ENCODE data around the gene ZSWIM8.

ZSWIM8 gene

DNA sequence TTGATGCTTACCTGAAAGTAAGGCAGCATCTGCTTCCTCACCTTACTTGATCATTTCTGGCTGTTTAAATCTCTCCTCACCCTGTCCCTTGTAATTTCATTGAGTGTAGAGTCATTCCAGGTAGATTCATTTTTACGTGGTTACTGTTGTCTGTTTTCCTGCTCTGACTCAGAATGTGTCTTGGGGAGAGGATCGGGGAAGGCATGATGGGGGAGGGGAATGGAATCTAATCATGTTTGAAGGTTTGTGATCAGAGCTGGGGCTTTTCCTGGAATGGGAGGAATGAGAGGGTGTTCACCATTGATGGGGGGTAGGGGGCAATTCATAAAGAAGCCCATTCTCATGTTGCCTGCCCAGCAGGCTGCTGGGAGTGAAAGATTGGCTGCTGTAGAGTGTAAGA, 22.5 kb upstream of the ZSWIM8 start:
- in situ Hi-C loops (cut with HindIII; ENCODE audit: low pct_unique_long_range_greater_than_20kb, low sequenced_read_pairs), result no loop called here
- no peak for TF ChIP-seq JUND (IDR thresholded peaks at IDR 0.05; ENCODE audit: low read depth)
- no peak for DNase-seq (ENCODE audit: low read depth in 1 of 2, low spot score in 1 of 2)

GRCh38 chr10:73763343-73763742, 22.1 kb upstream of the ZSWIM8 start:
- TF ChIP-seq JUND (IDR thresholded peaks at IDR 0.05; ENCODE audit: low read depth), result no peak
- in situ Hi-C loops (cut with HindIII; ENCODE audit: low pct_unique_long_range_greater_than_20kb, low sequenced_read_pairs), result no loop called here
- no peak for DNase-seq (ENCODE audit: low read depth in 1 of 2, low spot score in 1 of 2)

GRCh38 chr10:73765066-73765465, 20.3 kb upstream of the ZSWIM8 start:
- TF ChIP-seq JUND (IDR thresholded peaks at IDR 0.05; ENCODE audit: low read depth), result no peak
- in situ Hi-C loops (cut with HindIII; ENCODE audit: low pct_unique_long_range_greater_than_20kb, low sequenced_read_pairs), result no loop called here
- DNase-seq (ENCODE audit: low read depth in 1 of 2, low spot score in 1 of 2), result no peak

DNA sequence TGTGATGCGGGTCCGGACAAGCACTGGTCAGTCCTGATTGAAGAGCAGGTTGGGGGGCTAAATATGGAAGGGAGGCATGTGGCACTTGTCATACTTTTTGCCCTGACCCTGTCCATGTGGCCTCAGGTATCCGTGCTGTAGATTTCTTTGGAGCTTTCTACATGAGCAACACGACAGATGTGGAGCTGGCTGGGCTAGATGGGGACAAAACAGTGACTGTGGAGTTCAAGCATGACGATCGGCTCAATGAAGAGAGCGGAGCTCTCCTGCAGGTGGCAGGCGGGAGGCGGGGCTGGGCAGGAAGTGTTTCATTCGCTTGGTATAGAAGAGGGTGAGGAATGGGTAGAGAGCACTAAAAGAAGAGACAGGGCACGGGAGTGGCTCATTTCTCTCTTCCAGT, 16.5 kb upstream of the ZSWIM8 start:
- TF ChIP-seq JUND (IDR thresholded peaks at IDR 0.05; ENCODE audit: low read depth), result no peak
- DNase-seq (ENCODE audit: low read depth in 1 of 2, low spot score in 1 of 2), result no peak
- in situ Hi-C loops (cut with HindIII; ENCODE audit: low pct_unique_long_range_greater_than_20kb, low sequenced_read_pairs), result no loop called here

DNA sequence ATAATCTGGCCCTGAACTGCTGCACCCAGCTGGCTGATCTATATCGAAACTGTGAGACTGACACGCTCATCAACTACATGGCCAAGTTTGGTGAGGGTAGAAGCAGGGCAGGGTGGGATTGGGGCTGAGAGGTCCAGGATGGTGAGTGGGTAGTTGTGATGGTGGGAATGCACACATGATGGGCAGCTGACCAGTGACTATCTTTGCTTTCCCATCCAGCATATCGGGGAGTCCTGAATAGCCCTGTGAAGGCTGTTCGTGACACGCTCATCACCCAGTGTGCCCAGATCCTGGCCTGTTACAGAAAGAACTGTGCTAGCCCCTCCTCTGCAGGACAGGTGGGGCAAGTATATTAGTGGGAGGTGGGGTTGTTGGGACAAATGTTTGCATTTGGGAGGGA, 16.0 kb upstream of the ZSWIM8 start:
- TF ChIP-seq JUND (IDR thresholded peaks at IDR 0.05; ENCODE audit: low read depth), result no peak
- in situ Hi-C loops (cut with HindIII; ENCODE audit: low pct_unique_long_range_greater_than_20kb, low sequenced_read_pairs), result no loop called here
- no peak for DNase-seq (ENCODE audit: low read depth in 1 of 2, low spot score in 1 of 2)

DNA sequence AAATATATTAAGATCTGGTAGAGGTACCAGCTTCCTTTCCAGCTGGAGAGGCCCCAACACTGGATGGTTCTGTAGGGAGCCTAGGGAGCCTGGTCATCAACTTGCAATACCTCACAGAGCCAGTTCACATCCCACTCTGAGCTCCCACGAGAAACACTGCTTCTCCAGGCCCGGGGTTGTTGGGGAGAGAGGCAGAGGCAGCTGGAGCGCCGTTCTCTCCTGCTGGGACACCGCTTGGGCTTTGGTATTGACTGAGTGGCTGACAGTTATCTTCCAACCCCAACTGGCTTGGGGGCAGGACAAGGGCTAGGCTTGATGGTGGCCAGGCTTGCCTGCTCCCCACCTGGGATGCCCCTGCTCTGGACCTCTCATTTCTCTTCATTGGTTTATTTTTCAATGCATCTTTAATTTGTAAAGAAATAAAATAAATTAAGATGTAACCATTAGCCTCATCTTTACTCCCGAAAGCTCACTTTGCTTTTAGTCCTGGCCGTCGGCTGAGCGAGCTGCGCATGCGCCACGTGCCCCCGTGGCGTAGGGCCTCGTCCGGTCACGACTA, 13.6 kb upstream of the ZSWIM8 start:
- no peak for TF ChIP-seq JUND (IDR thresholded peaks at IDR 0.05; ENCODE audit: low read depth)
- DNase-seq (ENCODE audit: low read depth in 1 of 2, low spot score in 1 of 2), result no peak
- in situ Hi-C loops (cut with HindIII; ENCODE audit: low pct_unique_long_range_greater_than_20kb, low sequenced_read_pairs), result no loop called here

DNA sequence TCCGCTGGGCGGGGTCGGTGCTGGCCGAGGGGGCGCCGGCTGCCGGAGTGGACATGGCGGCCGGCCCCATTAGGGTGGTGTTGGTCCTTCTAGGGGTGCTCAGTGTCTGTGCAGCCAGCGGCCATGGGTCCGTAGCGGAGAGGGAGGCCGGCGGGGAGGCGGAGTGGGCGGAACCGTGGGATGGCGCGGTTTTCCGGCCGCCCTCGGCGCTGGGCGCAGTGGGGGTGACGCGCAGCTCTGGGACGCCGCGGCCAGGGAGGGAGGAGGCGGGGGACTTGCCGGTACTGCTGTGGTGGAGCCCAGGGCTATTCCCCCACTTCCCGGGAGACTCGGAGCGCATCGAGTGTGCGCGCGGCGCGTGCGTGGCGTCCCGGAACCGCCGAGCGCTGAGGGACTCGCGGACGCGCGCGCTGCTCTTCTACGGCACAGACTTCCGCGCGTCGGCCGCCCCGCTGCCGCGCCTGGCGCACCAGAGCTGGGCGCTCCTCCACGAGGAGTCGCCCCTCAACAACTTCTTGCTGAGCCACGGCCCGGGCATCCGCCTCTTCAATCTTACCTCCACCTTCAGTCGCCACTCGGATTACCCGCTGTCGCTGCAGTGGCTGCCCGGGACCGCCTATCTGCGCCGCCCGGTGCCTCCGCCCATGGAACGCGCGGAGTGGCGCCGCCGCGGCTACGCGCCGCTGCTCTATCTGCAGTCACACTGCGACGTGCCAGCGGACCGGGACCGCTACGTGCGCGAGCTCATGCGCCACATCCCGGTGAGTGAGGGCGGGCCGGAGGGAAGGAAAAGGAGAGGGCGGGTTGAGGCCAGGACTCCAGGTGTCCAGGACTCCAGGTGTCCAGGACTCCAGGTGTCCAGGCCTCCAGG, 12.9 kb upstream of the ZSWIM8 start:
- DNase-seq (ENCODE audit: low read depth in 1 of 2, low spot score in 1 of 2), result peak; percentile 72 to 91
- TF ChIP-seq JUND (IDR thresholded peaks at IDR 0.05; ENCODE audit: low read depth), result no peak
- in situ Hi-C loops (cut with HindIII; ENCODE audit: low pct_unique_long_range_greater_than_20kb, low sequenced_read_pairs), result no loop called here

DNA sequence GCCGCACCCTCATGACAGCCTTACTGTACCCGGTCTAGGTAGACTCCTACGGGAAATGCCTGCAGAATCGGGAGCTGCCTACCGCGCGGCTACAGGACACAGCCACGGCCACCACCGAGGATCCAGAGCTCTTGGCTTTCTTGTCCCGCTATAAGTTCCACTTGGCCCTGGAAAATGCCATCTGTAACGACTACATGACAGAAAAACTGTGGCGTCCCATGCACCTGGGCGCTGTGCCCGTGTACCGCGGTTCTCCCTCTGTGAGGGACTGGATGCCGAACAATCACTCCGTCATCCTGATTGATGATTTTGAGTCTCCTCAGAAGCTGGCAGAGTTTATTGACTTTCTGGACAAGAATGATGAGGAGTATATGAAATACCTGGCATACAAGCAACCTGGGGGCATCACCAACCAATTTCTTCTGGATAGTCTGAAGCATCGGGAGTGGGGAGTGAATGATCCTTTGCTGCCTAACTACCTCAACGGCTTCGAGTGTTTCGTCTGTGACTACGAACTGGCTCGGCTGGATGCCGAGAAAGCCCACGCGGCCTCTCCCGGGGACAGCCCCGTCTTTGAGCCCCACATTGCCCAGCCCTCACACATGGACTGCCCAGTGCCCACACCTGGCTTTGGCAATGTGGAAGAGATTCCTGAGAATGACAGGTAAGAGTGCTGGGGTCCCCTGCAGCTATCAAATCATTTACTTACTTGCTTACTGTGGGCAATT, 12.1 kb upstream of the ZSWIM8 start:
- in situ Hi-C loops (cut with HindIII; ENCODE audit: low pct_unique_long_range_greater_than_20kb, low sequenced_read_pairs), result no loop called here
- no peak for TF ChIP-seq JUND (IDR thresholded peaks at IDR 0.05; ENCODE audit: low read depth)
- DNase-seq (ENCODE audit: low read depth in 1 of 2, low spot score in 1 of 2), result no peak

DNA sequence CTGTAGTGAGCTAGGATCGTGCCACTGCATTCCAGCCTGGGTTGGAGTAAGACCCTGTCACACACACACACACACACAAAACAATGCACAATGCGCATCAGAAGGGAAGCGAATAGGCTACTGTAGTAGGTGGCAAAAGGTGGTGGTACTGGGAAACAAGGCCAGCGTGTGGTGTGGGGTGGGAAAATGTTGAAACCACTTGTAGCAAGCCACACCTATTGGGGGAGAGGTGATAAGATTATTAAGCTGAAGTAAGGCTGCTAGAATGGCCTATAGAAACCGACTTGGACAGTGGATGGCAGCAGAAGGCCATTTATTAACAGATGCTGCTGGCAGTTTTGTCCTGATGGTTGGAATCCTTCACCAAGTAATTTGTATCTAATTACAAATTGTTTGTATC, 10.8 kb upstream of the ZSWIM8 start:
- TF ChIP-seq JUND (IDR thresholded peaks at IDR 0.05; ENCODE audit: low read depth), result no peak

GRCh38 chr10:73779018-73779417, 6.4 kb upstream of the ZSWIM8 start:
- no peak for DNase-seq (ENCODE audit: low read depth in 1 of 2, low spot score in 1 of 2)
- in situ Hi-C loops (cut with HindIII; ENCODE audit: low pct_unique_long_range_greater_than_20kb, low sequenced_read_pairs), result no loop called here
- TF ChIP-seq JUND (IDR thresholded peaks at IDR 0.05; ENCODE audit: low read depth), result no peak

More for the DNA sequence above, 10.8 kb upstream of the ZSWIM8 start:
- DNase-seq (ENCODE audit: low read depth in 1 of 2, low spot score in 1 of 2), result peak in 1 of 2 experiments; percentile 30
- in situ Hi-C loops (cut with HindIII; ENCODE audit: low pct_unique_long_range_greater_than_20kb, low sequenced_read_pairs), result no loop called here

GRCh38 chr10:73779539-73780197, 5.7 kb upstream of the ZSWIM8 start:
- no peak for DNase-seq (ENCODE audit: low read depth in 1 of 2, low spot score in 1 of 2)
- in situ Hi-C loops (cut with HindIII; ENCODE audit: low pct_unique_long_range_greater_than_20kb, low sequenced_read_pairs), result no loop called here
- no peak for TF ChIP-seq JUND (IDR thresholded peaks at IDR 0.05; ENCODE audit: low read depth)

GRCh38 chr10:73780301-73780700, 5.1 kb upstream of the ZSWIM8 start:
- no peak for DNase-seq (ENCODE audit: low read depth in 1 of 2, low spot score in 1 of 2)
- TF ChIP-seq JUND (IDR thresholded peaks at IDR 0.05; ENCODE audit: low read depth), result no peak
- in situ Hi-C loops (cut with HindIII; ENCODE audit: low pct_unique_long_range_greater_than_20kb, low sequenced_read_pairs), result no loop called here

Measured in T47D (cell line).